Activated naive CD4-positive, alpha-beta T cell treated with anti-CD3 and anti-CD28 coated beads, Interleukin-2, amount 50 U/mL, for 16 hours (primary cell): ENCODE results near the gene PVALB.

ENCODE experiments used
- DNase-seq: peaks from one replicate; pipeline ENCODE4 v3.0.0-alpha.2; 2020

The PVALB gene

GRCh38 chr22:36846271-36846670 is 29.4 kb upstream of the PVALB start:
- no peak for DNase-seq

GRCh38 chr22:36840106-36840505 is 23.3 kb upstream of the PVALB start:
- no peak for DNase-seq

- no peak for DNase-seq
These were observed 22.7 kb upstream of the PVALB start for GRCh38 chr22:36839356-36840073.

GRCh38 chr22:36838119-36839030 is 21.5 kb upstream of the PVALB start:
- no peak for DNase-seq

GRCh38 chr22:36835903-36836302 is 19.1 kb upstream of the PVALB start:
- DNase-seq = no peak

- DNase-seq = no peak
These were observed 16.2 kb upstream of the PVALB start for GRCh38 chr22:36833073-36833472.

GRCh38 chr22:36831717-36832116 is 14.9 kb upstream of the PVALB start:
- DNase-seq = no peak

GRCh38 chr22:36831206-36831605 is 14.4 kb upstream of the PVALB start:
- DNase-seq = no peak

GRCh38 chr22:36830601-36831000 is 13.8 kb upstream of the PVALB start:
- no peak for DNase-seq

- DNase-seq = no peak
These were observed 12.7 kb upstream of the PVALB start for GRCh38 chr22:36829370-36830002.

GRCh38 chr22:36828815-36829214 is 12.0 kb upstream of the PVALB start:
- DNase-seq = no peak

GRCh38 chr22:36826262-36826661 is 9.4 kb upstream of the PVALB start:
- no peak for DNase-seq

GRCh38 chr22:36824655-36825054 is 7.8 kb upstream of the PVALB start:
- DNase-seq = no peak

GRCh38 chr22:36823186-36823839 is 6.5 kb upstream of the PVALB start:
- no peak for DNase-seq

- DNase-seq = no peak
These were observed 5.7 kb upstream of the PVALB start for GRCh38 chr22:36822581-36822980.

GRCh38 chr22:36819112-36819511 is 2.3 kb upstream of the PVALB start:
- DNase-seq = no peak

GRCh38 chr22:36818010-36818642 is 1.3 kb upstream of the PVALB start:
- no peak for DNase-seq

- DNase-seq = no peak
These were observed 652 bp upstream of the PVALB start for GRCh38 chr22:36817525-36817848.

GRCh38 chr22:36816339-36816635 is 548 bp downstream of the PVALB start:
- DNase-seq = no peak

GRCh38 chr22:36815558-36816338 is 1.1 kb downstream of the PVALB start:
- no peak for DNase-seq

GRCh38 chr22:36814801-36815200 is 2.0 kb downstream of the PVALB start:
- no peak for DNase-seq

GRCh38 chr22:36811094-36811800 is 5.6 kb downstream of the PVALB start:
- DNase-seq = no peak
